Activated effector memory CD4-positive, alpha-beta T cell treated with Interleukin-2 at 50 U/mL for 16 hours (primary cell): Measurements from ENCODE around the gene SYTL3.
"Not testable (repeated sequence)": the region's sequence is repeated elsewhere in the genome, so short reads cannot be mapped to it uniquely, and the experiment has no call there.

Experiments
- DNase-seq: peaks from one replicate; pipeline ENCODE4 v3.0.0-alpha.2; 2020

The SYTL3 gene

DNA sequence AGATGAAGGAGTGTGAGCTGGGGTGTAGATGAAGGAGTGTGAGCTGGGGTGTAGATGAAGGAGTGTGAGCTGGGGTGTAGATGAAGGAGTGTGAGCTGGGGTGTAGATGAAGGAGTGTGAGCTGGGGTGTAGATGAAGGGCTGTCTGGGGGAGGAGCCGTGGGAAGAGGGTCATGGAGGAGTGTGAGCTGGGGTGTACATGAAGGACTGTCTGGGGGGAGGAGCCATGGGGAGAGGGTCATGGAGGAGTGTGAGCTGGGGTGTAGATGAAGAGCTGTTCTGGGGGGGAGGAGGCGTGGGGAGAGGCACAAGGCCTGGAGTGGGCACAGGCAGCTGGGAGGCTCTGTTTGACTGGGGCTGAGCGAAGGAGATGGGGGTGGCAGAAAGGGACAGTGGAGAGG is 51.4 kb downstream of the SYTL3 start:
- not testable (repeated sequence) for DNase-seq

DNA sequence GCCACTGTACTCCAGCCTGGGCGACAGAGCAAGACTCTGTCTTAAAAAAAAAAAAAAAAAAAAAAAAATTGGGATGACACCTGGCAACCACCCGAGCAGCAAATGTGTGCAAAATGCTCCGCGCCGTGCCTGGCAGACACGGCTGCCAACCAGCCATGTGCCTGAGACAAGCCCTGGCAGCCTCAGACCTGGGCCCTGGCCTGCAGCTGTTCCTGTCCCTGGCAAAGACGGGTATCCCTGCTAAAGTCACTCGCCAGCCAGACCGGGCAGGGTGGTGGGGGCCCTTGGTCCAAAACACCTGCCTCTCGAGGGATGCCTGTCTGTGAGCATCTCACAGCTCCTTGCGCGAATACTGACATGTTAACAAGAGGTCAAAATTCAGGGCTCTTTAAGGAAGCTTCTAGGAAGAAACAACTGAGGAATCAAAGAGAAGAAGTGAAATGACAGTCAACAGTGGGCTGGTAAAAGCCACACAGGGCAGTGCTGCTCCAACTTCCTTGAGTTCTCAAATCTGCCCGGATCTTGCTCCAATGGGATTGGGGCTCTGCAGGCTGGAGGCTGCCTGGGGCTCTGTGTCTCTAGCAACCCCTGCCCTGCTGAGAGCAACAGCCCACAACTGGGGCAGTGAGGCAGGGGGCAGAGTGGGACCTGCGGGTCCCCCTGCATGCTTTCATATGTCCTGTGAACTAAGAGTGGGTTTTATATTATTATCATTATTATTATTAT is 53.4 kb downstream of the SYTL3 start:
- DNase-seq = no peak

GRCh38 chr6:158703837-158704822 is 54.3 kb downstream of the SYTL3 start:
- DNase-seq = peak; percentile 69

DNA sequence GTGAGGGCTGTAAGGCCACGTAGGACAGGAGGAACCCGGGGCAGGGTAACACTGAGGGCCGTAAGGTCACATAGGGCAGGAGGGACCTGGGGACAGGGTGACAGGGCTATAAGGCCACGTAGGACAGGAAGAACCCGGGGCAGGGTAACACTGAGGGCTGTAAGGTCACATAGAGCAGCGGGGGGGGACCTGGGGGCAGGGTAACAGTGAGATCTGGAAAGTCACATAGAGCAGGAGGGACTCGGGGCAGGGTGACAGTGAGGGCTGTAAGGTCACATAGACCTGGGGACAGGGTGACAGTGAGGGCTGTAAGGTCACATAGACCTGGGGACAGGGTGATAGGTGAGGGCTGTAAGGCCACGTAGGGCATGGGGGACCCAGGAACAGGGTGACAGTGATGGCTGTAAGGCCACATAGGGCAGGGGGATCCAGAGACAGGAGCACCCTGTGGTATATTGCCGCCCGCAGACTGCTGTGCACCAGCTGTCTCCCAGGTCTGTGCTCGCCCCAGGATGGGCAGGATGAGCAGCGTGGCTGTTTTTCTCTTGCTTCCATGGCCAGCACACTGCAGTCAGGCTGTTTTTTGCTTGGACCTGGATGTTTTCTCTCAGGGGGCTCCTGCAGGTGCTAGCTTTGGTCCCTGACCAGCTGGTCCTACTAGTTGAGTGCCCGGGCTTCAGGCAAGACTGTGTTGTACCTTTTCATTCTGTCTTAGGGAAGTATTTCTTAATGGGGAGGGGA is 55.7 kb downstream of the SYTL3 start:
- no peak for DNase-seq

DNA sequence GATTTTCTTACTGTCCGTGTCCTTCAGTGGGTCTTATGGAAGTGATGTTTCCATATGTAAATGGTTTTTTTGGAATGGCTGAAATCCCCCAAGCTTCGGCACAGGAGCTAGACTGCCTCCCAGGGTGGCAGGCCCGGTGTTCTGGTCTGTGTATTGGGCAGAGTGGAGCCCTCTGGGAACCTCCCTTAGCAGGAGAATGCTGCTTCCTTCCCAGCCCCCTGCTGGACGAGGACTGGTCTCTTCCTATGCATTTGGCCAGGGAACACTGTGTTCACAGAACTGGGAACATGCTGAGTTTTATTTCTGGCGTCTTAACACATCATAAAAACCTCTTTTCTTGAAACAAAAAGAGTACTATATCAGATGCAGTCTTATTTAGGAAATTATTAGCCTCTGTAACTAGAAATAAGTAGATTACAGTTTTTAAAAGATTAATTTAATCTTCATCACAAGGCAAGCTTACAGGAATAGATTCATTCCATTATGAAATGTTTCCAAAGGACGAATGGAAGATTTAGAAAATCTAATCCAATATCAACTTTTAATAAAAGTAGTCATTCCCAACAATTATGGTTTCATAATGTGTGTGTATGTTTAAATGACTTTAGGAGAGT is 56.6 kb downstream of the SYTL3 start:
- no peak for DNase-seq

GRCh38 chr6:158707120-158707820 is 57.4 kb downstream of the SYTL3 start:
- DNase-seq = no peak

- no peak for DNase-seq
These were observed 58.0 kb downstream of the SYTL3 start for GRCh38 chr6:158707821-158708195.

DNA sequence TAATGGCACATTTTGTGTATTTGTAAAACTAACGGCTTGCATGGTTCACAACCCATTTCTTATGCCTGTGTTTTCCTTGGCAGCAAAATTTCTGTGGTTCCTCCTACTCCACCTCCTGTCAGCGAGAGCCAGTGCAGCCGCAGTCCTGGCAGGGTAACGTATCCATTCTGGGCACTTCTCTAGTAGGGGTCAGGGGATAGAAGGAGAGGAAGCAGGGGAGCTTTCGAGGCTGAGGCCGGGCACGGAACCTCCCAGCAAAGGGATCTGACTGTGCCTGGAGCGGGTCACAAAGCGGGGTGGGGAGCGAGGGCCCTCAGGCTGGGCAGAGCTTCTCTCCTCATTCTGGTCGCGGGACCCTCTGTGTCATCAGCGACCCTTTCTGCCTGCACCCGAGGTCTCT is 58.4 kb downstream of the SYTL3 start:
- DNase-seq = no peak

DNA sequence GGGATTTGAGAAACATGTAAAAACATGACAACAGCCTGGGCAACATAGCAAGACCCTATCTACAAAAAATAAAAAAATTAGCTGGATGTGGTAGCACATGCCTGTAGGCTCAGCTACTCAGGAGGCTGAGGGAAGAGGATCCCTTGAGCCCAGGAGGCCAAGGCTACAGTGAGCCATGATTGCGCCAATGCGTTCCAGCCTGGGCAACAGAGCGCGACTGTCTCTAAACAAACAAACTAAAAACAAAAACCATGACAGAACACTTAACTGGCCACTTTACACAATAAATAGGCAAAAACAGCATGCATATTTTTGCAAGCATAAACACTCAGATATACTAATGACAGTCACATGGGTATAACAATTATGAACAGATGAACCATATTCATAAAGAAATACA is 60.0 kb downstream of the SYTL3 start:
- DNase-seq = no peak

- no peak for DNase-seq
These were observed 61.4 kb downstream of the SYTL3 start for GRCh38 chr6:158711264-158711663.

DNA sequence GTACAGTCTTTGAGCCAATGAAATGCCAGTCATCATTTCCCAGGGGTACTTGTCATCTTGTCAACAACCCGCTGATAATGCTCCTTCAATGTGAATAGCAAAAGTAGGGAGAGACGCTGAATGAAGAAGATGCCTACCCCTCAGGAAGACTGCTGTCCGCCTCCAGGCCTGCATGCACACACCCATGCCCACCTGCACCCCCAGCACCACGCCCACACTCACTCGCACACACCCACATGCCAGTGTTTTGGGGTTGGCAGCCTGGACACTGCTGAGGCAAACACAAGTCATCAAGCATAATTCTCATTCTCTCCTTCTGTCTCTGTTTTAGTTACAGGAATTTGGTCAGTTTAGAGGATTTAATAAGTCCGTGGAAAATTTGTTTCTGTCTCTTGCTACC is 63.6 kb downstream of the SYTL3 start:
- DNase-seq = no peak

- DNase-seq = no peak
These were observed 64.9 kb downstream of the SYTL3 start for GRCh38 chr6:158714706-158715105.

- DNase-seq = no peak
These were observed 65.8 kb downstream of the SYTL3 start for GRCh38 chr6:158715330-158716311.

DNA sequence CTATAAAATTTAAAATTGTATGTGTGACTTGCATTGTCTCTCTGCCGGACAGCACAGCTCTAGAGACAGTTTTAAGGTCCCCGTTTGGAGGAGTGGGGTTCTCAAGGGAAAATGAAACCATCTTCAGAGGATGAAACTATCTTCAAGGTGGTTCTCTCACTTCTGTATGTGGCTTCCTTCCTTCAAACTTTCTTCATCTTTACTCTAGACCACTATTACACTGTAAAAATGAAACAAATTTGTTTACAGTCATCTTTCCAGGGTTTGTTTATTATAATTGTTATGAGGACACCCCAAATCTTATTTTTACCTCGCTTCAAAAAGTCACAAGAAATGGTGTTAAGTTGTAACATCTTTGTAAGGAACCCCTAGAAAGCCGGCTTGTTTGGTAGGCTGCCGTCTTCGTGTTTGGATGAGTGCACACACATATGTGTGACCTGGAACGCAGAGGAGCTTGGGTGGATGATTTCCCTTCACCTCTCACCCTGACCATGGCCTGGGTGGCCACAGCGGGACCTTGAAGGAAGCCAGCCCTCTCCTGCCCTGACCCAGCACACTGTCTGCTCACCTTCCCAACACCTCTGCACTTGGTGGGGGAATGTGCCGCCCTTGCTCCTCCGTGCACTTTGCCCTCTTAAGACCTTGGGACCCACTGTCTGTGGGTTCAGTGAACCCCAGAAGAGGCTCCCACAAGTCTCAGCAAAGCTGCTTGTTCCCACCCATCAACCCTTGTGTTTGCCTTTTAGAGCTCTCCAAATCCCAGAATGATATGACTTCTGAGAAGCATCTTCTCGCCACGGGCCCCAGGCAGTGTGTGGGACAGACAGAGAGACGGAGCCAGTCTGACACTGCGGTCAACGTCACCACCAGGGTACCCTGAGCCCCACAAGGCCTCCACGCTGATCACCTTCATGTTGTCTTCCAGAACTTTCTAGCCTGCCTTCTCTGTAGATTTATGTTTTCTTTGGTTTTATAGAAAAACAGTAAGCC is 67.8 kb downstream of the SYTL3 start:
- no peak for DNase-seq

DNA sequence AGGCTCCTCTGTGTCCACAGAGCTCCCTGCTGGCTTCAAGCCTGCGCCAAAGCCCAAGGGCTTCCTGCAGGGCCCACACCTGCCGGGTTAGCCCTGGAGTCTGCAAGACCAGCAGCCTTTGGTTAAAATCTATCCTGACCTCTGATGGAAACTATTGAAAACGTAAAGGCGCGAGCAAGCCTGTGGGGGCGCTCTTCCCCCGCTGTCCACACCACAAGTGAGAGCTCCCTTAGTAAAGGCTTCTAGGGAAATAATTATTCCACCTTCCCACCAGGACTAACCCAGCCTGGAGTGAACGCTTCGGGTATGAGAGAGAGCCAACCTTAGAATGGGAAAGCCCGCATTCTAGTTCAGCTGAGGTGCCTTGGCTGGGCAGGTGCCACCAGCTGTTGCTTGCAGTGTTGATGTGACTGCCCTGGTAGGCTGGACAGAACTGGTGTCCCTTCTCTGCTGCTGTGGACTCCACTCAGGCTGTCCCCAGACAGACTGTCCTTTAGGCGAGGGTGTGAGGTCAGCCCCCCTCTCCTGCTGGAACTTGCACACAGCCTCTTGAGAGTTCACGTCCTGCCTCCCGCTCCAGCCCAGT is 68.7 kb downstream of the SYTL3 start:
- DNase-seq = no peak

DNA sequence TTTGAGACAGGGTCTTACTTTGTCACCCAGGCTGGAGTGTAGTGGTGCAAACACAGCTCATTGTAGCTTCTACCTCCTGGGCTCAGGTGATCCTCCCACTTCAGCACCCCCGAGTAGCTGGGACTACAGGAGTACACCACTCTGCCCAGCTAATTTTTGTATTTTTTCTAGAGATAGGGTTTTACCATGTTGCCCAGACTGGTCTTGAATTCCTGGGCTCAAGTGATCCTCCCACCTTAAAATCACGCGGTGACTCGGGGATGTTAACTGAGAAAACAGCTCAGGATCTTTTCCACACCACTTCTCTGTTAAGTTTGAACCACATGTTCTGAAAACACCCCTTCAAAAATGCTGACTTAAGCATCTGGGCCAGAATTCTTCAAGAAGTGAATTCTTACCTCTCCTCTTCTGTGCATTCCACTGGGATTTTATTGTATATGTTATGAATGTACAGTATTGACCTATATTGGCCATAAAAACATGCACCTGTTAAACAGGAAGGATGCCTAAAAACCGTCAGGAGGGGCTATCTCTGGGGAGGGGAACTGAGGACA is 72.4 kb downstream of the SYTL3 start:
- no peak for DNase-seq

GRCh38 chr6:158725704-158726103 is 75.8 kb downstream of the SYTL3 start:
- DNase-seq = no peak

DNA sequence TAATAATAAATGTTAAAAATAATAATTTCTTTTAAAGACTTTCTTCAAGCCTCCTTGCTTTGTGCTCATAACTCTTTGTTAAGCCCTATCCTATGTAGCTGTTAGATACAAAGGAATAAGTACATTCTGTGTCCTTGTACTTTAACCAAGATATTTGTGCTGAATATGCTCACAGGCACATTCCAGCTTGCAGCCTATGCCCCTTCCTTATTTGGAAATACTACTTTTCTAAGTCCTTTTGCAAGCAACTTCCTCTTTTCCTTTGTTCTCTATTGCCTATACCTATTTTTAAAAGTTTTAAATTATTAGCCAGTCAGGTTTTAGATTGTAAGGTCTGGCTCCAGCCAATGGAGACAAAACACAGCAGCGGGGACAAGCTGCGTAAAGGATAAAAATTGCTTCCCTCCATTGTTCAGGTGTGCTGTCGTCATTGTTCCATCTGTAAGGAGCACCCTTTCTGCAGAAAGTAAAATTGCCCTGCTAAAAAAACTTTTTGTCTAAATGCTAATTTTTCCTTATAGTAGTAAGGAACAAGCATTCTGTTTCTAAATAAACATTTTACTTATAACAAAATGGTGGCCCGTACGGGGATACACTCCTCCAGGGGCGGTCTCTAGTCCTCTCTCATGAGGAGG is 80.2 kb downstream of the SYTL3 start:
- DNase-seq = no peak

GRCh38 chr6:158730541-158730907 is 80.7 kb downstream of the SYTL3 start:
- no peak for DNase-seq
